HG03060 (cell line): ENCODE results near the gene ATRAID.
"Not testable (repeated sequence)": the region's sequence is repeated elsewhere in the genome, so short reads cannot be mapped to it uniquely, and the experiment has no call there.

Source experiments
- ATAC-seq: cut with Tn5 transposase; IDR thresholded peaks from one replicate; pipeline ENCODE4 v1.9.1; 2021; ENCODE audit warnings: low read depth, moderate number of reproducible peaks; ENCODE audit not compliant: unreplicated experiment

Gene ATRAID, protein sequence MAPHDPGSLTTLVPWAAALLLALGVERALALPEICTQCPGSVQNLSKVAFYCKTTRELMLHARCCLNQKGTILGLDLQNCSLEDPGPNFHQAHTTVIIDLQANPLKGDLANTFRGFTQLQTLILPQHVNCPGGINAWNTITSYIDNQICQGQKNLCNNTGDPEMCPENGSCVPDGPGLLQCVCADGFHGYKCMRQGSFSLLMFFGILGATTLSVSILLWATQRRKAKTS

DNA sequence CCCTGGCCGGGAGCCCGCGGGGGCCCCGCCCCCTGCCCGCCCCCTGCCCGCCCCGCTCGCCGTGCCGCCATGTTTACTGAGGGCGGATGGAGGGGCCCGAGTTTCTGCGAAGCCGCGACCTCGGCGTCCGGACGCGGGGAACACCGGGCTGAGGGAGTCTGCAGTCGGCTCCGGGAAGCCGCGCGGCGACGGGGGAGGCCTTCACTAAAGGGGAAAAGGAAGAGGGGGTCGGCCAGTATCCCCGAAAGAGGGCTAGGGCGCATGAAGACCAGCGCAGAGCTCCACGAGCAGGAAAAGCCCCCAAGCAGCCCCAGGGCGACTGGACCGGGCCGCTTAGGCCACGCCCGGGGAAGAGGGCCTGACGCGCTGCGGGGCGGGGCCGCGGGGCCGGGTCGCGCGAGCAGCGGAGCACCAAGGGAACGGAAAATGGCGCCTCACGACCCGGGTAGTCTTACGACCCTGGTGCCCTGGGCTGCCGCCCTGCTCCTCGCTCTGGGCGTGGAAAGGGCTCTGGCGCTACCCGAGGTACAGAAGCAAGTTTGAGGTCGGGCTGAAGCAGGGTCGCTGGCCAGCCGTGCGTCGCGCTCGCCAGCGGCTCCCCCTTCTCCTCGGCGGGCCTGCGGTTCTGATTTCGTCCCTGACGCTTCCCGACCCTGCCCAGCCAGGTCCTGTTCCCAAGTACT, at the start of gene ATRAID, which contains the start of gene SLC5A6:
TSS of gene ATRAID (plus strand) at position 99 of the 683 bp plus-strand sequence. CDS start at position 427, 328 bp downstream.
TSS of gene SLC5A6 (minus strand) at position 326 of the 683 bp plus-strand sequence. CDS start 4,618 bp downstream, outside the sequence.
- ATAC-seq, result peak; percentile 29

DNA sequence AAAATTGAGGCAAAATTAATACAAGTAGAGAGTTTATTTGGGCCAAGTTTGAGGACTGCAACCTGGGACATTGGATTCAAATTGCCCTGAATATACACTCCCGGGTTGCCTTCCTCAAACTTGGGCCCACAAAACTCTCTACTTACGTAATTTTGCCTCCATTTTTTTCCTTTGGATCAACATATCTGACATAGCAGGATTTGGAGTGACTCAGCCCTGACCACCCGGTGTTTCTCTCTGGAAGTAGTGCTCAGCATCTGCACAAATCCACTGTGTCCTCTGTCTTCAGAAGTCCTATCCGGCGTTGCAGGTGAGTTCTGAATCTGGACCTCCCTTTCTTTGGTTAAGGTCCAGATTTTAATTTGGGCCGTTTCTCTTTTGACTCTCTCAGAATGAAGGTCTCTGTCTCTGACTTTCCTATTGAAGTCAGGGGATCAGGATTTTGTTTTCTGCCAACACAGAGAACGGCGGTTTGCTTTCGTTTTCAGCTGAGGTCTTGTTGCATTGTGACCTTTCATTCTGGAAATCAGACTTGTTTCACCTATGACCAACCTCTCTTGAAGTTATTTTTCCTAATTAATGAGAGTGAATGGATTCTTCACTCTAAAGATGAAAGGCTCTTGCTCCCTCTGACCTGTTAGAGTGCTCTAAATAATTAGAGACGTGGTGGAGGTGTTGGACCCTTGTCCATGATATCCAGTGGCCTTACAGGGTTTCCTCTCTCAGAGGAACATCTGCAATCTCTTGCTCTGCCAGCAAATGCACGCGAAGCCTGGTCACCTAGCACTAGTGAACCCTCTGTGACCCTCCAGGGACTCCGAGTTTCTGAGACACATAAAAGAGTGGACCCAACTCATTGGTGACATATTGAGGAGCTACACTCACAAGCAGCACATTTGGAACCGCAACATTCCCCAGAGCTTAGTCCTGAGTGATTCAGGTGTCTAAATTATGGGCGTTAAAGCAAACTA, 49.4 kb upstream of the ATRAID start:
- ATAC-seq, result no peak

DNA sequence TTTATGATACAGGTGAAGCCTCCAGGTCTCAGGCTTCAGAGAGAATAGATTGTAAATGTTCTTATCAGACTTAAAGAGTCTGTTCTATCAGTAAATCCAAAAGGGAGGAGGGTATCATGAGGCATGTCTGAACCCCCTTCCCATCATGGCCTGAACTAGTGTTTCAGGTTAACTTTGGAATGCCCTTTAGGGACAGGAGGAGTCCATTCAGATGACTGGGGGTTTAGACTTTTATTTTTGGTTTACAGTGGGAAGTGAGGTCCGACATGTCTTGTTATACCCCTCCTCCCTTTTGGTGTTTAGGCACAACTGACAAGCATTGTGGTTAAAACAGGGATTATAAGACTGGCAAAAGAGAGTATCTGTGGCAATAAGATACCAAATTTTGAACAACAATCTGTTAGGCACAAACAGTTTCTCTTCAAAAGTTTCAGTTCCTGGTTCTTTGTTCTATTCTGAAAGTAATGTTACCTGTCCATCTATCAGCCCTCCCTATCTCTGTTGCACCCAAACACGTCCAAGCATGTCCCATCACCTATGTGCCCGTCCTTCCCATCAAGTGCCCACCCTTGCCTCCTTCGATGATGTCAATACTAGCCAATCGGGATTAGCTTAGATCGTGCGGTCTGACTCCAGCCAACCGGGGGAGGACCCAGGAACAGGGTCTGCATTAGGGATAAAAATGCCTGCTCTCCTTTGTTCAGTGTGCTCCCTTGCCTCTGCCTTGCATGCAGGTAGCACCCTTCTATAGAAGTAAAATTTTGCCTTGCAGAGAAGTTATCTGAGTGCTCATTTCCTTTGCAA, 46.7 kb upstream of the ATRAID start:
- no peak for ATAC-seq

DNA sequence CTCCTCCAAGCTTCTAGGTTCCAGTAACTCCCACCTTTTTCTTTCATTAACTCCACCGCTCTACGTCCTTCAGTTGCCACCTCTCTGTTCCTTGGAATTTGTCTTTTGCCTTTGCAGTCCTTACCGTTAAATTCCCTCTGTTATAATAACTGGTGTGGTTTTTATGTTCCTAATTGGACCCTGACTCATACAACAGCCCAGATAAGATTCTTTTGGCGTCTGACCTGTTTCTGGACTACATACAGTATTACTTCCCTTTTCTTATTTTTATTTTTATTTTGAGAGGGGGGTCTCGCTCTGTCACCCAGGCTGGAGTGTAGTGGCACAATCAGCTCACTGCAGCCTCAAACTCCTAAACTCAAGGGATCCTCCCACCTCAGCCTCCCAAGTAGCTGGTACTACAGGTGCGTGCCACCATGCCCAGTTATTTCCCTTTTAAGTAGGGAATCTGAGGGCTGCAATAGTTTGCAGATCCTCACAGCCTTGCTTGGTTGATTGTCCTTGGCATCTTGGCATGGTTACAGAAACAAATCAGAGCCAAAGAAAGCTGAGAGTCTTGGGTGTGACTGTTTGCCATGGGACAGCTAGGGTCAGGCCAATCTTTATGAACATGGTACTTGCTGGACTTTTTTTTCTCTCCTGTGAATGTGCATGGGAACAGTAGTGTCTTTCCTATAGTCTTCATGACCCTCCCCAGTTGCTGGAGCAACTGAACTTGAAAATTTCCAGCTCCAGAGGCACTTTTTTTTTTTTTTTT, 41.1 kb upstream of the ATRAID start:
- ATAC-seq, result no peak

DNA sequence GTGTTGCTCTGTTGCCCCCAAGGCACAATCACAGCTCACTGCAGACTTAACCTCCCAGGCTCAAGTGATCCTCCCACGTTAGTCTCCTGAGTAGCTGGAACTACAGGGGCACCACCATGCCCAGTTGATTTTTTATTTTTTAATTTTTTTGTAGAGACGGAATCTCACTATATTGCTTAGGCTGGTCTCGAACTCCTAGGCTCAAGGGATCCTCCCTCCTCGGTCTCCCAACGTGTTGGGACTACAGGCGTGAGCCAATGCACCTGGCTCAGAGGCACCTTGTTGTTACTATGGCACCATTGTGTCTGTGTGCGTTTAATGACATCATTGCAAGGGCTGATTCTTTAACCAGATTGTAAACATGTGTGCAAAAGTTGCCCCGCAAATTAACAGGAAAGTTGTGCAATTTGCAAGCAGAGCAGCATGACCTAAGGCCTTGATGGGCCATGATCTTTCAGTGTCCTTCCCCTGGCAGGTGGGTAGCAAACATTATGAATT, 40.4 kb upstream of the ATRAID start:
- ATAC-seq, result no peak

DNA sequence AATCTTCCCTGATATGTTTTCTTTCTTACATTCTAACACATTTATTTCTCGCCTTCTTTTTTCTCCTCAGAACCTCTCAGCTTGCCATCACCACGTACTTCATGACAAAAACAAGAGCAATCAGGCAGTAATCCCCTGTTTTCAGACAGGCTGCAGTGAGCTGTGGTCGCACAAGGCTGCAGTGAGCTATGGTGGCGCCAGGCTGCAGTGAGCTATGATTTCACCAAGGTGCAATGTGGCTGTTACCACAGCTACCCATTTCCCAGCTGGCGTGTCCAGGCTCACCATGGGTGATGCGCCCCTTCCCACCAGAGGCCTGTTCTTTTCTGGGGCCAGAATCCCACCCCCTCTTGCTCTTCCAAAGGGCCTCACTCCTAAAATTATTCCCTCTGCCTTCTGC, 37.2 kb upstream of the ATRAID start:
- no peak for ATAC-seq

DNA sequence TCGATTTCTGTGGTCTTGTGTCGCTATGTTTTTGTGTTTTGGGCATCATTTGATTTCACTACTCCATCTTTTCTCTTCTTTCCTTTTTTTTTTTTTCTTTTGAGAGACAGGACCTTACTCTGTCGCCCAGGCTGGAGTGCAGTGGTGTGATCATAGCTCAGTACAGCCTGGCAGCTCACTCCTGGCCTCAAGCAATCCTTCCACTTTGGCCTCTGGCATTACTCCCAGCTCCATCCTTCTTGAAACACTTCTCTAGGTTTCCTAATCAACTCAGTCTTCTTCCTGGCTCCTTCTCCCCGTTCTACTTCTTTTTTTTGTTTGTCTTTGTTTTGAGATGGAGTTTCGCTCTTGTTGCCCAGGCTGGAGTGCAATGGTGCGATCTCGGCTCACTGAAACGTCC, 36.5 kb upstream of the ATRAID start:
- ATAC-seq, result no peak

DNA sequence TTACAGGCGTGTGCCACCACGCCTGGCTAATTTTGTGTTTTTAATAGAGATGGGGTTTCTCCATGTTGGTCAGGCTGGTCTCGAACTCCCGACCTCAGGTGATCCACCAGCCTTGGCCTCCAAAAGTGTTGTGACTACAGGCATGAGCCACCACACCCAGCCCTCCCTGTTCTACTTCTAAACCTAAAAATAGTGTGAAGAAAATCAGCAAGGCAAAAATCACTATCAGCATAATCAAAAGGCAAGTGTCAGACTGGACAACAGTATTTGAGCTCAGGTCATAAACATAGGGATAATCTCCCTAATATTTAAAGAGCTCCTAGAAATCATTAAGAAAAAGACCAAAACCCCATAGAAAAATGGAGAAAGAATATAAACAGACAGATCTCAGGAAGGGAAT, 36.1 kb upstream of the ATRAID start:
- ATAC-seq, result not testable (repeated sequence)

DNA sequence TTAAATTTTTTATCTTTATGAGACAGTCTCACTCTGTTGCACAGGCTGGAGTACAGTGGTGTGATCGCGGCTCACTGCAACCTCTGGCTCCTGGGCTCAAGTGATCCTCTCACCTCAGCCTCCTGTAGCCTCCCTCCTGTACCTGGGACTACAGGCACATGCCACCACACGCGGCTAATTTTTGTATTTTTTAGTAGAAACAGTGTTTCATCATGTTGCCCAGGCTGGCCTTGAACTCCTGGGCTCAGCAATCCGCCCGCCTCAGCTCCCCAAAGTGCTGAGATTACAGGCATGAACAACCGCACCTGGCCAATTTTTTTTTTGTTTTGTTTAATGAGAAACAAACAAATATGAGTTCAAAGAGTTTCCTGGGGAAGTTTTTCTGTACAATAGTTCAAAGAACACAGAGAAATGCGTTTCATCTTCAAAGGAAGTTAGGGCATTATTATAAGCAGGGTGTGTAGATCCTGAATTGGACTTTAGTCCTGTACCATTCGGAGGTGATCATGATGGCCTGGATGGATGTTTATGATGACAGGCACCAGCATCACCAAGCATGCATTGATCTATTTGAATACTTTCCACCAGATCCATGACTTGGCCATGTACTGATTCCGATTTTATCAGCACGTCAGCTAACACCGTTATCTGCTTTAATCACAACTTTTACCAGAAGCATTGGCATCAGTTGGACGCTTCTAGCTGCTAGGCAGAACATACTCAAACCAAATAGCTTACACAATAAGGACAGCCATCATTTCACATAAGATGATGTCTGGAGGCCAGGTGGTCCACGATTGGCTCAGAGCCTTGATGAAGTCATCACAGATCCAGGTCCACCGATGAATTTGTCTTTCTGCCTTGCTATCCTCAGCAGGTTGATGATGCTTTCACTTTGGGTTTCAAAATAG, 34.1 kb upstream of the ATRAID start:
- no peak for ATAC-seq

DNA sequence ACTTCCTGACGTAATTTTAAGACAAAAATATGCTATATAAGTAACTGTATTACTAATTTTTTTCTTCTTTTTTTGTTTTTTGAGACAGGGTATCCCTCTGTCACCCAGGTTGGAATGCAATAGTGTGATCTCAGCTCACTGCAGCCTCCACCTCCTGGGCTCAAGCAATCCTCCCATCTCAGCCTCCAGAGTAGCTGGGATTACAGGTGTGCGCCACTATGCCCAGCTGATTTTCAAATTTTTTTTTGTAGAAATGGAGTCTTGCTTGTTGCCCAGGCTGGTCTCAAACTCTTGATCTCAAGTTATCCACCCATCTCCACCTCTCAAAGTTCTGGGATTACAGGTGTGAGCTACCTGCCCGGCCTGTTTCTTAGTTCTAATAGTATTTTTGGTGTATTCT, 33.4 kb upstream of the ATRAID start:
- ATAC-seq, result no peak

DNA sequence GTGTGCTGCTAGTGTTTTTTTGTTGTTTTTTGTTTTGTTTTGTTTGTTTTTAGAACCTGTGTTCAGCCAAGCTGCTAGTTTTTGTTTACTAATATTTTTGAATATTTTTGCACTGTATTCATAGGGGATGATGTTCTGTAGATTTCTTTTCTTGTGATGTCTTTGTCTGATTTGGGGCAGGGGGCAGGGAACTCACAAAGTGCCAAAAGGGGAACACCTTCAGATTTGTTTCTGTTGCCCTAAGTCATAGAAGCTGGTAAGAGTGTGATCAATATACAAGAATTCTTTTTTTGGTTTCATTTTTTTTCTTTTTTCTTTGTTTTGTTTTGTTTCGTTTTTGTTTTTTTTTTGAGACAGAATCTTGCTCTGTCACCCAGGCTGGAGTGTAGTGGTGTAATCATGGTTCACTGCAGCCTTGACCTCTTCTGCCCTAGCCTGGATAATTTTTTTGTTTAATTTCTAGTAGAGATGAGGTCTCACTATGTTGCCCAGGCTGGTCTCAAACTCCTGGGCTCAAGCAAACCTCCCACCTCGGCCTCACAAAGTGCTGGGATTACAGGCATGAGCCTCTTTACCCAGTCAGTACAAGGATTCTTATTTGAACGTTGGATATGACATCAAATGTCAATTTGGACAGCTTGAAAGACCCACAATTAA, 32.4 kb upstream of the ATRAID start:
- ATAC-seq, result no peak

DNA sequence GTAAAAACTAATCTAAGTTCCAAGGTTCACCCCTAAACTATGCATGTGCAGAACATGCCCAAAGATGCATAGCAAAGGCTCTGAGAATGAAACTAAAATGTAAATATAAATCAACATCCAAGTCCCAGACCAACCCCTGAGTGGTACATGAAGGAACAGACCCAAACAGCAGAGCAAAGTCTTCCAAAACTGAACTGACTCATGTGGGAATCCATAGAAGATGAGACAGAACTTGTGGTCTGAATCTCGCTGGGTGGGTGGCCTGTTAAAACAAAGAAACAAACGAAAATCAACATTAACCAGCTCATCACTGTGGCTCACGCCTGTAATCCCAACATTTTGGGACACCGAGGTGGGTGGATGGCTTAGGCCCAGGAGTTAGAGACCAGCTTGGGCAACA, 29.5 kb upstream of the ATRAID start:
- ATAC-seq, result no peak

DNA sequence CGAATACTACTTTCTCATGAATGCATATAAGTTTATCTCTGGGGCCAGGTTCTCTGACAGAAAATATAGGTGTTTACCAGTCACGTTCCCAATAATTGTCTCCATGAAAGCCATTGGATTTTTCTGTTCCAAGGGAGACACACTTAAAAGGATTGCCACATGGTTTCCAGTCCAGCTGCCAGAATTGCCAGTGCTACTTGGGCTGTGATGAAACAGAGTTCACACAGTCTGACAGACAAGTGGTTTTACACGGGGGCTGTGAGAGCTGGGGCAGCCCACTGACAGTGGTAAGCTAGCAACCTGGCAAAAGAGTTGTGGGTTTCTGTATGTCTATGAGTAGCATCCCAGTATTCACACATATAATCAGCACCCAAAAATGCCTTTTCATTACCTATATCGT, 27.7 kb upstream of the ATRAID start:
- no peak for ATAC-seq

DNA sequence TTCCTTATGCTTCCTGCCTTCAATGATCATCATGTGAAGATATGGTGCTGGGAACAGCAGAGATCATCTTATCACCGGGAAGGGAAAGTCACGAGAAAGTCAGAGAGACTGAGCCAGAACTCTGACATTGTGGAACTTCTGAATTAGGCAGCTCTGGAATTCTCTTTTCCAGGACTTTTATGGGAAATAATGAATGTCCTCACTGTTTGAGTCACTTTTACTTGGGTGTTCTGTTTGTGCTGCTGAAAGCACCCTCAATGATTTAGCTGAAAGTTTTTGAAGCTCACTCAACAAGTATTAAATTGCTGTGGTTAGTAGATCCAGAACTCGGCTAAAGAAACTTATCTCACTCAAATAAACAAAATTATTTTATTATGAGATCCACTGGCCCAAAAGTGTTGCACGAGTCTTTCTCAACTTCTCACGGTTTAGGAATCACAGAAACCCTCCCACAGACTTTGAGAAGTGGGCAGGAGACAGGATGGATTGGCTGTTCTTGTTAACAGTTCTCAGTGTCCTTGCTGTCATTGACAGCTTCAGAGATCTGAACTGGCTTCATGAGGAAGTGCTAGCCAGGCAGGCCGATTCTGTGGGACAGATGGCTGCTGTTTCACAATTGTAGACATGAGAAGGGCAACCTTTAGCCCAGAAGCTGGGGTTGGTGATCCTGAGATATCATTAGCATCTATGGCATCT, 26.4 kb upstream of the ATRAID start:
- no peak for ATAC-seq

DNA sequence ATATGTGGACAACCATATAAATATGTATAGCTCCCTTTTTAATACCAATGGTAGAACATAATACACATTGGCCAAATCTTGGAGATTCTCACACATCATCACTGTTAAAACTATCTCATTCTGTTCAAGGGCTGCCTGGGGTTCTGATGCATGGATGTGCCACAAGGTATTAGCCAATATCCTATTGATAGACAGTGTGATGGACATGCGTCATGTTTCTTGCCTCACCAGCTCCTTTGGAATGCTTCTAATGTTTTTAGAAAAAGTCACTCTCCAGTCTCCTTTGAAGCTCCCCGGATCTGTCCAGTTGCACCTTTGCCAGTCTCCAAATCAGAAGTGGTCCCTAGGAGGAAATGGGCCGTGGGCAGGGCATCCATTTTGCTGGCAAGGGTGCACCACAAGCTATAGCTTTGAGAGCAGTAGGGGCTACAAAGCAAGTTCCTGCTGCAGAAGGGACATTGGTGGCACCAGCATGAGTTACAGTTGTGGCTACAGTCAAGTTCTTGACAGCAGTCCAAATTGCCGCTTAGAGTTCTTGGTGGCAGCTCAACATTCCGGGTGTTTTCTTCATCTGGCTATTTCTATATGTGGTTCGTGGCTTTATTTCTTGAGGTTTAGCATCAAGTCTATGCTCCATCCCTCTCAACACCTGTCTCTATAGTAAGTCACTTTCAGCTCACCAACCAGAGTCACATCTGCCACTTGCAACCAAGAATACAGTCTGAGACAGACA, 25.1 kb upstream of the ATRAID start:
- no peak for ATAC-seq

DNA sequence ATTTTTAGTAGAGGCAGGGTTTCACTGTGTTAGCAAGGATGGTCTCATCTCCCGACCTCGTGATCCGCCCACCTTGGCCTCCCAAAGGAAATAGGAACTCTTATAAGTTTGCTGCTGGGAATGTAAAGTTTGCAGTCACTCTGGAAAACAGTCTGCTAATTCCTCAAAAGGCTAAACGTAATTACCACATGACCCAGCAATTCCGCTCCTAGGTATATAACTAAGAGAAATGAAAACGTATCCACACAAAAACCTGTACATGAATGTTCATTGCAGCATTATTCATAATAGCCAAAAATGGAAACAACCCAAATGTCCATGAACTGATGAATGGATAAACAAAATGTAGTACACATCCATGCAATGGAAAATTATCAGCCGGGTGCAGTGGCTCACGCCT, 21.9 kb upstream of the ATRAID start:
- no peak for ATAC-seq
